Measurements from ENCODE around the gene THEMIS. TPM values are rescaled to one million over a fixed set of nuclear protein-coding genes. Genes with fewer than 3 reads are reported as not detected.

Gene THEMIS
- total RNA-seq, 2 experiments from 2014 or later = 142 to 144 TPM

- CTCF ChIA-PET = interaction anchor here (0.6 kb wide), 1 partner anchor 145 kb away, joined by 3 read pairs; no protein-coding TSS in a partner anchor
- peaks cover 6% of the 10 kb centered on the region for H3K9me3 Mint-ChIP-seq (ENCODE audit: insufficient read depth)
Measured at GRCh38 chr6:127776320-127776719, 124.5 kb downstream of the THEMIS start.

GRCh38 chr6:127775371-127775770 is 125.5 kb downstream of the THEMIS start:
- no peak overlapping the region for H3K4me3 Mint-ChIP-seq
- no peak overlapping the region for H3K27ac Mint-ChIP-seq
- peaks cover 25% of the 10 kb centered on the region for H3K4me1 Mint-ChIP-seq (ENCODE audit: low read depth)
- H3K36me3 Mint-ChIP-seq (ENCODE audit: low read depth) = peaks cover 73% of the 10 kb centered on the region
- H3K9me3 Mint-ChIP-seq (ENCODE audit: insufficient read depth) = peaks cover 6% of the 10 kb centered on the region
- ChIA-PET POLR2A (no interaction called here), CTCF (interaction anchor here (0.6 to 1.7 kb wide), 2 partner anchors 39 to 146 kb away, joined by 3 to 4 read pairs; no protein-coding TSS in a partner anchor)
- no peak for ATAC-seq
- no peak for DNase-seq
- H3K27me3 Mint-ChIP-seq (ENCODE audit: low read depth) = no peaks in the 10 kb centered on the region

More at GRCh38 chr6:127776320-127776719, 124.5 kb downstream of the THEMIS start:
- no peaks in the 10 kb centered on the region for H3K27me3 Mint-ChIP-seq (ENCODE audit: low read depth)
- POLR2A ChIA-PET = no interaction called here
- no peak overlapping the region for H3K4me3 Mint-ChIP-seq
- ATAC-seq (no peak), DNase-seq (no peak)
- H3K36me3 Mint-ChIP-seq (ENCODE audit: low read depth) = peaks cover 72% of the 10 kb centered on the region
- no peak overlapping the region for H3K27ac Mint-ChIP-seq
- H3K4me1 Mint-ChIP-seq (ENCODE audit: low read depth) = peaks cover 24% of the 10 kb centered on the region

GRCh38 chr6:127768745-127769144 is 132.1 kb downstream of the THEMIS start:
- DNase-seq (no peak), ATAC-seq (no peak)
- H3K4me3 Mint-ChIP-seq = no peak overlapping the region
- H3K9me3 Mint-ChIP-seq (ENCODE audit: insufficient read depth) = no peaks in the 10 kb centered on the region
- ChIA-PET POLR2A (no interaction called here), CTCF (no interaction called here)
- no peaks in the 10 kb centered on the region for H3K27me3 Mint-ChIP-seq (ENCODE audit: low read depth)
- no peak overlapping the region for H3K27ac Mint-ChIP-seq
- peaks cover 29% of the 10 kb centered on the region for H3K4me1 Mint-ChIP-seq (ENCODE audit: low read depth)
- H3K36me3 Mint-ChIP-seq (ENCODE audit: low read depth) = peaks cover 70% of the 10 kb centered on the region

GRCh38 chr6:127768223-127768622 is 132.6 kb downstream of the THEMIS start:
- Mint-ChIP-seq H3K4me3 (no peak overlapping the region), H3K27ac (no peak overlapping the region), H3K36me3 (ENCODE audit: low read depth) (peaks cover 71% of the 10 kb centered on the region), H3K9me3 (ENCODE audit: insufficient read depth) (no peaks in the 10 kb centered on the region), H3K27me3 (ENCODE audit: low read depth) (no peaks in the 10 kb centered on the region), H3K4me1 (ENCODE audit: low read depth) (peaks cover 32% of the 10 kb centered on the region)
- no peak for ATAC-seq
- POLR2A ChIA-PET = no interaction called here
- CTCF ChIA-PET = no interaction called here
- no peak for DNase-seq

GRCh38 chr6:127765949-127766348 is 134.9 kb downstream of the THEMIS start:
- H3K4me3 Mint-ChIP-seq = no peak overlapping the region
- no peak for ATAC-seq
- no peaks in the 10 kb centered on the region for H3K27me3 Mint-ChIP-seq (ENCODE audit: low read depth)
- ChIA-PET CTCF (no interaction called here), POLR2A (no interaction called here)
- H3K9me3 Mint-ChIP-seq (ENCODE audit: insufficient read depth) = no peaks in the 10 kb centered on the region
- peaks cover 45% of the 10 kb centered on the region for H3K4me1 Mint-ChIP-seq (ENCODE audit: low read depth)
- DNase-seq = no peak
- peaks cover 72% of the 10 kb centered on the region for H3K36me3 Mint-ChIP-seq (ENCODE audit: low read depth)
- H3K27ac Mint-ChIP-seq = no peak overlapping the region

GRCh38 chr6:127762284-127762683 is 138.6 kb downstream of the THEMIS start:
- H3K4me1 Mint-ChIP-seq (ENCODE audit: low read depth) = peaks cover 35% of the 10 kb centered on the region
- DNase-seq (no peak), ATAC-seq (no peak)
- CTCF ChIA-PET = no interaction called here
- H3K4me3 Mint-ChIP-seq = no peak overlapping the region
- POLR2A ChIA-PET = no interaction called here
- H3K27ac Mint-ChIP-seq = no peak overlapping the region
- H3K27me3 Mint-ChIP-seq (ENCODE audit: low read depth) = no peaks in the 10 kb centered on the region
- peaks cover 68% of the 10 kb centered on the region for H3K36me3 Mint-ChIP-seq (ENCODE audit: low read depth)
- H3K9me3 Mint-ChIP-seq (ENCODE audit: insufficient read depth) = peaks cover 6% of the 10 kb centered on the region

GRCh38 chr6:127761084-127761483 is 139.8 kb downstream of the THEMIS start:
- peaks cover 70% of the 10 kb centered on the region for H3K36me3 Mint-ChIP-seq (ENCODE audit: low read depth)
- no peak for ATAC-seq
- ChIA-PET POLR2A (no interaction called here), CTCF (no interaction called here)
- H3K27me3 Mint-ChIP-seq (ENCODE audit: low read depth) = no peaks in the 10 kb centered on the region
- no peak overlapping the region for H3K4me3 Mint-ChIP-seq
- peaks cover 6% of the 10 kb centered on the region for H3K9me3 Mint-ChIP-seq (ENCODE audit: insufficient read depth)
- no peak for DNase-seq
- H3K27ac Mint-ChIP-seq = no peak overlapping the region
- H3K4me1 Mint-ChIP-seq (ENCODE audit: low read depth) = peaks cover 35% of the 10 kb centered on the region

GRCh38 chr6:127749095-127749494 is 151.8 kb downstream of the THEMIS start:
- Mint-ChIP-seq H3K27ac (no peak overlapping the region), H3K27me3 (ENCODE audit: low read depth) (no peaks in the 10 kb centered on the region)
- CTCF ChIA-PET = interaction anchor here (0.8 to 1.5 kb wide), 3 partner anchors 12 to 104 kb away, joined by 3 read pairs; no protein-coding TSS in a partner anchor

GRCh38 chr6:127748290-127748689 is 152.6 kb downstream of the THEMIS start:
- peaks cover 42% of the 10 kb centered on the region for H3K36me3 Mint-ChIP-seq (ENCODE audit: low read depth)
- peaks cover 4% of the 10 kb centered on the region for H3K9me3 Mint-ChIP-seq (ENCODE audit: insufficient read depth)
- ATAC-seq (peak; percentile 30), DNase-seq (no peak)
- no peaks in the 10 kb centered on the region for H3K27me3 Mint-ChIP-seq (ENCODE audit: low read depth)
- H3K4me3 Mint-ChIP-seq = no peak overlapping the region
- H3K4me1 Mint-ChIP-seq (ENCODE audit: low read depth) = peaks cover 38% of the 10 kb centered on the region
- POLR2A ChIA-PET = no interaction called here
- H3K27ac Mint-ChIP-seq = peak overlapping the region; percentile 53
- CTCF ChIA-PET = no interaction called here

More at GRCh38 chr6:127749095-127749494, 151.8 kb downstream of the THEMIS start:
- POLR2A ChIA-PET = no interaction called here
- DNase-seq (no peak), ATAC-seq (no peak)
- Mint-ChIP-seq H3K4me3 (no peak overlapping the region), H3K9me3 (ENCODE audit: insufficient read depth) (peaks cover 4% of the 10 kb centered on the region), H3K36me3 (ENCODE audit: low read depth) (peaks cover 40% of the 10 kb centered on the region), H3K4me1 (ENCODE audit: low read depth) (peaks cover 38% of the 10 kb centered on the region)

- no peaks in the 10 kb centered on the region for H3K9me3 Mint-ChIP-seq (ENCODE audit: insufficient read depth)
- DNase-seq = no peak
- no peak for ATAC-seq
Measured at GRCh38 chr6:127738423-127738822, 162.4 kb downstream of the THEMIS start.

GRCh38 chr6:127737768-127738167 is 163.1 kb downstream of the THEMIS start:
- Mint-ChIP-seq H3K9me3 (ENCODE audit: insufficient read depth) (no peaks in the 10 kb centered on the region), H3K27me3 (ENCODE audit: low read depth) (no peaks in the 10 kb centered on the region), H3K36me3 (ENCODE audit: low read depth) (peaks cover 47% of the 10 kb centered on the region), H3K4me1 (ENCODE audit: low read depth) (peaks cover 21% of the 10 kb centered on the region), H3K4me3 (no peak overlapping the region), H3K27ac (peak overlapping the region; percentile 33)
- no peak for ATAC-seq
- CTCF ChIA-PET = interaction anchor here (0.8 to 3.4 kb wide), 16 partner anchors 11 to 945 kb away, joined by 3 to 21 read pairs (median 3); partner anchors contain the start of gene THEMIS
- no peak for DNase-seq
- POLR2A ChIA-PET = no interaction called here

More at GRCh38 chr6:127738423-127738822, 162.4 kb downstream of the THEMIS start:
- POLR2A ChIA-PET = no interaction called here
- H3K27ac Mint-ChIP-seq = no peak overlapping the region
- H3K4me1 Mint-ChIP-seq (ENCODE audit: low read depth) = peaks cover 16% of the 10 kb centered on the region
- CTCF ChIA-PET = interaction anchor here (1.9 to 3.4 kb wide), 3 partner anchors 117 to 572 kb away, joined by 4 to 21 read pairs (median 6); no protein-coding TSS in a partner anchor
- H3K4me3 Mint-ChIP-seq = no peak overlapping the region
- peaks cover 45% of the 10 kb centered on the region for H3K36me3 Mint-ChIP-seq (ENCODE audit: low read depth)
- no peaks in the 10 kb centered on the region for H3K27me3 Mint-ChIP-seq (ENCODE audit: low read depth)

GRCh38 chr6:127737009-127737486 is 163.8 kb downstream of the THEMIS start:
- Mint-ChIP-seq H3K27me3 (ENCODE audit: low read depth) (no peaks in the 10 kb centered on the region), H3K36me3 (ENCODE audit: low read depth) (peaks cover 49% of the 10 kb centered on the region), H3K9me3 (ENCODE audit: insufficient read depth) (no peaks in the 10 kb centered on the region), H3K27ac (no peak overlapping the region), H3K4me1 (ENCODE audit: low read depth) (peaks cover 26% of the 10 kb centered on the region), H3K4me3 (no peak overlapping the region)
- ChIA-PET POLR2A (interaction anchor here (0.6 kb wide), 1 partner anchor 867 kb away, joined by 3 read pairs; no protein-coding TSS in a partner anchor), CTCF (interaction anchor here (0.6 to 3.4 kb wide), 22 partner anchors 9 to 946 kb away, joined by 3 to 21 read pairs (median 3); partner anchors contain the start of gene THEMIS)
- DNase-seq (peak; percentile 59), ATAC-seq (peak; percentile 92)
